Measurements from ENCODE around the gene LASP1.
"Not testable (repeated sequence)": the region's sequence is repeated elsewhere in the genome, so short reads cannot be mapped to it uniquely, and the experiment has no call there.

LASP1 gene

DNA sequence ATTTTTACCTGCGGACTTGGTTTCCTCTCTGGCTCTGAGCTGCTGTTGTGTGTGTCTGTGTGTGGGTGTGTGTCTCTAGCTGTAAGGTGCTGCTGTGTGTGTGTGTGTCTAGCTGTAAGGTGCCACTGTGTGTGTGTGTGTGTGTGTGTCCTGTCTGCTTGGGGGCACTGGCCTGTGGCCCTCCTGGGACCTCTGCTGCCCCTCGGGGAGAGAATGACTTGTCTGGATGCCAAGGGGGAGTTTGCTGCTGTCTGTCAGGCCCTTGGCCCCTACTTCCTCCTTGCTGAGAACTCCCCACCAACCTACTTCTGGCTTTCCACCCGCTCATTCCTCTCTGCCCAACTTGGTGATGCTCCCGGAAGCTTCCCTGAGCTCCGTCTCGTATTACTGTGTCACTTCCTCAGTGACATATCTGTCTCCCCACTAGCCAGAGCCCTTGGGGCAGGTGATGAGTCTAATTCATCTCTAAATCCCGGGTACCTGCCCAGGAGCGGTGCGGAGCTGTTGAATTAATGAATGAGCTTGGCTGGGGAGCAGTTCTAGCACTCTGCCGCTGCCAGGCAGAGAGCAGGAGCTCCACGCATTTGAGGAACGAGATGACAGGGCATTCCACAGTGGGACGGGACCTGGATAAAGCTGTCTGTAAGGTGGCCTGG lies 52.0 kb downstream of the LASP1 start:
- ATAC-seq (ENCODE audit: low read depth) = no peak; the same call in 2 of the 3 replicates
- TF ChIP-seq, protein P1, sequence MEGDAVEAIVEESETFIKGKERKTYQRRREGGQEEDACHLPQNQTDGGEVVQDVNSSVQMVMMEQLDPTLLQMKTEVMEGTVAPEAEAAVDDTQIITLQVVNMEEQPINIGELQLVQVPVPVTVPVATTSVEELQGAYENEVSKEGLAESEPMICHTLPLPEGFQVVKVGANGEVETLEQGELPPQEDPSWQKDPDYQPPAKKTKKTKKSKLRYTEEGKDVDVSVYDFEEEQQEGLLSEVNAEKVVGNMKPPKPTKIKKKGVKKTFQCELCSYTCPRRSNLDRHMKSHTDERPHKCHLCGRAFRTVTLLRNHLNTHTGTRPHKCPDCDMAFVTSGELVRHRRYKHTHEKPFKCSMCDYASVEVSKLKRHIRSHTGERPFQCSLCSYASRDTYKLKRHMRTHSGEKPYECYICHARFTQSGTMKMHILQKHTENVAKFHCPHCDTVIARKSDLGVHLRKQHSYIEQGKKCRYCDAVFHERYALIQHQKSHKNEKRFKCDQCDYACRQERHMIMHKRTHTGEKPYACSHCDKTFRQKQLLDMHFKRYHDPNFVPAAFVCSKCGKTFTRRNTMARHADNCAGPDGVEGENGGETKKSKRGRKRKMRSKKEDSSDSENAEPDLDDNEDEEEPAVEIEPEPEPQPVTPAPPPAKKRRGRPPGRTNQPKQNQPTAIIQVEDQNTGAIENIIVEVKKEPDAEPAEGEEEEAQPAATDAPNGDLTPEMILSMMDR (IDR thresholded peaks at IDR 0.05; ENCODE audit: poor library complexity, severe bottlenecking) = no peak
- Histone ChIP-seq H3K36me3 (ENCODE audit: low read depth) (peaks cover 33% of the 10 kb centered on the region), H3K4me1 (ENCODE audit: insufficient read depth, poor library complexity, severe bottlenecking) (no peaks in the 10 kb centered on the region), H3K4me3 (ENCODE audit: severe bottlenecking) (no peak overlapping the region), H3K9me3 (ENCODE audit: severe bottlenecking) (no peaks in the 10 kb centered on the region), H3K27ac (ENCODE audit: poor library complexity, severe bottlenecking) (no peak overlapping the region), H3K27me3 (ENCODE audit: insufficient read depth, poor library complexity, severe bottlenecking) (no peaks in the 10 kb centered on the region)
- DNase-seq (ENCODE audit: low spot score) = no peak

DNA sequence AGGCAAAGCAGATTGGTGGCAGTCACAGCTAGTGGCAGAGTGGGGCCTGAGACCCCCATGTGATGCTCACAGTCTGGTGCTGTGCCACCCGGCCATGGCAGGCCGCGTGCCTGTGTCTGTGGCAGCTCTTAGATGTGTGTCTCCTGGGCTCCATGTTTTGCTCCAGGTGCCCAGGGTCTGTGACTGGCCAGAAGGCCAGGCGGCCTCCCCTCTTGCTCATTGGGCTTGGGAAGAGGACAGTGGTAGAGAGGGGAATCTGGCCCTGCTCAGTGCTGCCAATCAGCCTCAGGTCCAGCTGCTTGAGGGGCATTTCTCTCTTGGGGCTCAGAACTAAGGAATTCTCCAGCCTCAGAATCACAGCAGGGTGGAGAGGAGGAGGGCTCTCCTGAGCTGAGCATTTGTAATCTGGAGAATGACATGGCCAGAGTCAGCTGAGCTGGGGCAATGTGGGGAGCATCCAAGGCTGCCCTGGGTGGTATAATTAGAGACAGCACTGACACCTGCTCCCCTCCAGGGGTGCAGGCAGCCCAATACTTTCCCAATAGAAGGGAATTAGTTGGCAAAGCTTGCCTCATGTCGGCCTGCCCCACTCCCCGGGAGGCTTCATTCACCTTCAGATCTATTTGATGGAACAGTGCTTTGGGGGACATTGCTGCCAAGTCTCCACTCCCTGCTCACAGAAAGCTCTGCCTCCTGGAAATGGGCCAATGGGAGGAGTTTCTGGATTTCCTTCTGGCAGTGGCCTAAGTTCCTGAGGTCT lies 52.9 kb downstream of the LASP1 start:
- TF ChIP-seq, protein P1 (IDR thresholded peaks at IDR 0.05; ENCODE audit: poor library complexity, severe bottlenecking) = no peak
- H3K4me3 ChIP-seq (ENCODE audit: severe bottlenecking) = no peak overlapping the region
- no peak overlapping the region for H3K27ac ChIP-seq (ENCODE audit: poor library complexity, severe bottlenecking)
- no peaks in the 10 kb centered on the region for H3K9me3 ChIP-seq (ENCODE audit: severe bottlenecking)
- H3K36me3 ChIP-seq (ENCODE audit: low read depth) = peaks cover 24% of the 10 kb centered on the region
- DNase-seq (ENCODE audit: low spot score) = no peak
- ATAC-seq (ENCODE audit: low read depth) = peak; percentile 50
- no peaks in the 10 kb centered on the region for H3K4me1 ChIP-seq (ENCODE audit: insufficient read depth, poor library complexity, severe bottlenecking)
- no peaks in the 10 kb centered on the region for H3K27me3 ChIP-seq (ENCODE audit: insufficient read depth, poor library complexity, severe bottlenecking)

DNA sequence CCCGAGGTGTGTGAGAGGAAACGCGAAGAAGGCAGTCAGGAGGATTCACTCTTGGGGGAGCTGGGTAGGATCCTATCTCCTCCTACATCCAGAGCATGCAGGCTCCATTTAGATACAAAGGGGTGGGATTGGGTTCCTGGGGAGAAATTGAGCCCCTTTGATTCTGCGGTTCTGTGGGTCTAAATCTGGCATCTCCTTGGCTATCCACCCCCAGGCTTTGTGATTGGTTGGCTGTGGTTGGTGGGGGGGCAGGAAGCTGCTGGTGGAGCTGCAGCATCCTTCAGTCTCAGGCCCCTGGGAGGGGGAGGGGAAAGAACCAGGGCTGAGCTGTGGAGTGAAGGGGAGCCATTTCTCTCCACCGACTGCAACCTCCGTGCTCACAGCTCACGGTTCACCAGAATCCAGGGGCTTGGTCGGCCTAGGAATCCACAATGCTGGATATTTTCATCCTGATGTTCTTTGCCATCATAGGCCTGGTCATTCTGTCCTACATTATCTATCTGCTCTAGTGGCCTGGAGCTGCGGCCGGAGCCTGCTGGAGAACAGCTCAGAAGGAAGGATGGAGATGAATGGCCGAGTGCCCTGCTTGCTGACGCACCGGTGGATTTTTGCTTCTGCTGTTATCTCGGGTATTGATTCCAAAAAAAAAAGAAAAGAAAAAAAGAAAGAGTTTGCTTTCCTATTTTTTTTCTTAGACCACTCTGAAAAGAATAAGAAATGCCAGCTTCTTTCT lies 55.6 kb downstream of the LASP1 start, which contains the start of gene LASP1NB:
TSS of gene LASP1NB (plus strand) at position 352 of the 733 bp plus-strand sequence.
- H3K9me3 ChIP-seq (ENCODE audit: severe bottlenecking) = no peaks in the 10 kb centered on the region
- peaks cover under 1% of the 10 kb centered on the region; the same call in 1 of the 2 replicates for H3K36me3 ChIP-seq (ENCODE audit: low read depth)
- H3K4me1 ChIP-seq (ENCODE audit: insufficient read depth, poor library complexity, severe bottlenecking) = no peaks in the 10 kb centered on the region
- DNase-seq (ENCODE audit: low spot score) (no peak), ATAC-seq (ENCODE audit: low read depth) (no peak)
- TF ChIP-seq, protein P1 (IDR thresholded peaks at IDR 0.05; ENCODE audit: poor library complexity, severe bottlenecking) = no peak
- H3K27me3 ChIP-seq (ENCODE audit: insufficient read depth, poor library complexity, severe bottlenecking) = no peaks in the 10 kb centered on the region
- H3K4me3 ChIP-seq (ENCODE audit: severe bottlenecking) = no peak within 1 kb of the TSS
- no peak within 1 kb of the TSS for H3K27ac ChIP-seq (ENCODE audit: poor library complexity, severe bottlenecking)

DNA sequence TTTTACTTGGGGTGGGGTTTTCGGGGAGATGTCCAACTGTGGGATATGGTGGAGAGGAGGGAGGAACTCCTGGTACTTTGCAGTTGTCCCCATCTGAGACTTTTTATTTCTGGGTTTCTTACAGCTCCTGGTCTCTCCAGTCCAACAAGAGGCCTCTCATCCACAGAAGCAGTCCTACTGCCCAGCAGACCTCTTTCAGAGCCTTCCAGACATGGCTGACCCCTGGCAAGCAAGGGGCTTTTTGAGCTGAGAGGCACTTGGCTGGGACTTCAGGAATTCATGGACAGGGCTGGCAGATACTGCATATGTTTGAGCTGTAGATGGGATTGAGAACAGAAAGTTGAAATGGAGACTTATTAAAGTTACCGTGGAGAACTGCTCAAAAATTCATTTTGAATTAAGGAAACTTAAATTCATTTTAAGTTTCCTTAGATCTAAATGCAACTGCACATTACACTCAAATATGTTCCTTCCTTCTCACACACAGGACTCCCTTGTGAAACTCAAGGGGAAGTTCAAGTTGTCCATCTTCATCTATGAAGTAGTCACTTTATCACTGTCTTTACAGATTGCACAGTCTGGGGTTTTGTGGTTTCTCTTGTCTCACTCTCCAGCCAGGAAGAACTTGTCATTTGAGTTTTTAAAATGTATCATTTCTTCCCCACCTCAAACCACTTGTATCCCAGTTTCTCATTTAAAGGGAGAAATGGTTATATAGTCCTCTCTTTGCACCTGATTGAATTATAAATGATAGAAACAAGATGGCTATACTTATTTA lies 56.6 kb downstream of the LASP1 start:
- Histone ChIP-seq H3K4me1 (ENCODE audit: insufficient read depth, poor library complexity, severe bottlenecking) (no peaks in the 10 kb centered on the region), H3K36me3 (ENCODE audit: low read depth) (no peaks in the 10 kb centered on the region), H3K27ac (ENCODE audit: poor library complexity, severe bottlenecking) (no peak overlapping the region), H3K4me3 (ENCODE audit: severe bottlenecking) (no peak overlapping the region), H3K9me3 (ENCODE audit: severe bottlenecking) (no peaks in the 10 kb centered on the region), H3K27me3 (ENCODE audit: insufficient read depth, poor library complexity, severe bottlenecking) (no peaks in the 10 kb centered on the region)
- TF ChIP-seq, protein P1 (IDR thresholded peaks at IDR 0.05; ENCODE audit: poor library complexity, severe bottlenecking) = no peak
- DNase-seq (ENCODE audit: low spot score) = no peak
- no peak for ATAC-seq (ENCODE audit: low read depth)

DNA sequence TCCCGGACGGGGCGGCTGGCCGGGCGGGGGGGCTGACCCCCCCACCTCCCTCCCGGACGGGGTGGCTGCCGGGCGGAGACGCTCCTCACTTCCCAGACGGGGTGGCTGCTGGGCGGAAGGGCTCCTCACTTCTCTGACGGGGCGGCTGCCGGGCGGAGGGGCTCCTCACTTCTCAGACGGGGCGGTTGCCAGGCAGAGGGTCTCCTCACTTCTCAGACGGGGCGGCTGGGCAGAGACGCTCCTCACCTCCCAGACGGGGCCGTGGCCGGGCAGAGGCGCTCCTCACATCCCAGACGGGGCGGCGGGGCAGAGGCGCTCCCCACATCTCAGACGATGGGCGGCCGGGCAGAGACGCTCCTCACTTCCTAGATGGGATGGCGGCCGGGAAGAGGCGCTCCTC lies 60.9 kb downstream of the LASP1 start:
- not testable (repeated sequence) for H3K27ac ChIP-seq (ENCODE audit: poor library complexity, severe bottlenecking); ATAC-seq (ENCODE audit: low read depth); H3K9me3 ChIP-seq (ENCODE audit: severe bottlenecking); H3K36me3 ChIP-seq (ENCODE audit: low read depth); H3K27me3 ChIP-seq (ENCODE audit: insufficient read depth, poor library complexity, severe bottlenecking); H3K4me3 ChIP-seq (ENCODE audit: severe bottlenecking); DNase-seq (ENCODE audit: low spot score); H3K4me1 ChIP-seq (ENCODE audit: insufficient read depth, poor library complexity, severe bottlenecking)

DNA sequence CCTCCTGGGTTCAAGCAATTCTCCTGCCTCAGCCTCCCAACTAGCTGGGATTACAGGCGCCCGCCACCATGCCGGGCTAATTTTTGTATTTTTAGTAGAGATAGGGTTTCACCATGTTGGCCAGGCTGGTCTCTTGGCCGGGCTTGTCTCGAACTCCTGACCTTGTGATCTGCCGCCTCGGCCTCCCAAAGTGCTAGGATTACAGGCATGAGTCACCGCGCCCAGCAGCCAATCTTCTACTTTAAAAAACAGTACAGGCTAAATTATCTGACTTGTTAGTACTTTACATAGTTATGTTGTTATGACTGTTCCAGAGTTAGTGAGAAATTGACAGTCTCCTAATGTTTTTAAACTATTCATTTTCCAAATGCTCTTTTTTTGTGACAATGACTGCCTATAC lies 64.1 kb downstream of the LASP1 start:
- H3K27ac ChIP-seq (ENCODE audit: poor library complexity, severe bottlenecking); H3K4me3 ChIP-seq (ENCODE audit: severe bottlenecking); ATAC-seq (ENCODE audit: low read depth); H3K36me3 ChIP-seq (ENCODE audit: low read depth); H3K9me3 ChIP-seq (ENCODE audit: severe bottlenecking); H3K4me1 ChIP-seq (ENCODE audit: insufficient read depth, poor library complexity, severe bottlenecking); DNase-seq (ENCODE audit: low spot score); H3K27me3 ChIP-seq (ENCODE audit: insufficient read depth, poor library complexity, severe bottlenecking): not testable (repeated sequence)
